ENCODE data around the gene WDR36. TPM values are rescaled to one million over a fixed set of nuclear protein-coding genes. Genes with fewer than 3 reads are reported as not detected.

WDR36 gene
- total and polyA plus RNA-seq, 2 experiments from 2014 or later, result 18.5 to 56.8 TPM

- Histone ChIP-seq H3K27ac (ENCODE audit: low read depth) (peak overlapping the region; percentile 60), H2AFZ (no peak overlapping the region), H3K9me2 (ENCODE audit: insufficient read depth) (no peaks in the 10 kb centered on the region), H3K4me2 (peak overlapping the region; percentile 36), H3K4me3 (peak overlapping the region; percentile 2; the same call in 1 of the 2 replicates), H3F3A (replicated peaks; ENCODE audit: low read depth) (no peaks in the 10 kb centered on the region), H3K4me1 (ENCODE audit: insufficient read depth) (peaks cover 39% of the 10 kb centered on the region), H4K20me1 (replicated peaks; ENCODE audit: insufficient read depth) (no peaks in the 10 kb centered on the region; the same call in 1 of the 2 replicates), H3K36me3 (ENCODE audit: insufficient read depth) (peaks cover 29% of the 10 kb centered on the region; the same call in 1 of the 2 replicates), H3K79me2 (replicated peaks; ENCODE audit: insufficient read depth) (no peaks in the 10 kb centered on the region; the same call in 1 of the 2 replicates), H3K27me3 (ENCODE audit: insufficient read depth) (no peaks in the 10 kb centered on the region)
- Mint-ChIP-seq H3K4me1 (peaks cover 39% of the 10 kb centered on the region), H3K27me3 (ENCODE audit: insufficient read depth, low read depth, poor library complexity) (no peaks in the 10 kb centered on the region), H3K27ac (peak overlapping the region; percentile 89), H3K4me3 (peak overlapping the region; percentile 49), H3K36me3 (ENCODE audit: low read depth) (peaks cover 39% of the 10 kb centered on the region), H3K9me3 (no peaks in the 10 kb centered on the region)
- TF ChIP-seq CREB1 (CRISPR knock-in tag; IDR thresholded peaks at IDR 0.05; ENCODE audit: low read depth) (0 out of 2 replicates have a peak, but pooled peaks have one; percentile 31), NANOG (IDR thresholded peaks at IDR 0.05; ENCODE audit: borderline replicate concordance) (peak; percentile 84), ETS1 (IDR thresholded peaks at IDR 0.05) (no peak)
- ATAC-seq (peak; percentile 97), DNase-seq (ENCODE audit: low spot score) (peak; percentile 51)
These were observed 25.0 kb downstream of the WDR36 start for GRCh38 chr5:111117136-111117535.

GRCh38 chr5:111119221-111119620 is 27.1 kb downstream of the WDR36 start:
- peaks cover 37% of the 10 kb centered on the region; the same call in 1 of the 2 replicates for H3K36me3 ChIP-seq (ENCODE audit: insufficient read depth)
- H4K20me1 ChIP-seq (replicated peaks; ENCODE audit: insufficient read depth), result no peaks in the 10 kb centered on the region; the same call in 1 of the 2 replicates
- H3K4me1 ChIP-seq (ENCODE audit: insufficient read depth), result peaks cover 47% of the 10 kb centered on the region
- no peak overlapping the region for H3K4me2 ChIP-seq
- H3K27me3 ChIP-seq (ENCODE audit: insufficient read depth), result no peaks in the 10 kb centered on the region
- H3K79me2 ChIP-seq (replicated peaks; ENCODE audit: insufficient read depth), result no peaks in the 10 kb centered on the region; the same call in 1 of the 2 replicates
- Mint-ChIP-seq H3K27ac (peak overlapping the region; percentile 93), H3K27me3 (ENCODE audit: insufficient read depth, low read depth, poor library complexity) (no peaks in the 10 kb centered on the region), H3K9me3 (no peaks in the 10 kb centered on the region), H3K4me1 (peaks cover 41% of the 10 kb centered on the region), H3K36me3 (ENCODE audit: low read depth) (peaks cover 36% of the 10 kb centered on the region), H3K4me3 (no peak overlapping the region)
- H3F3A ChIP-seq (replicated peaks; ENCODE audit: low read depth), result no peaks in the 10 kb centered on the region
- no peak overlapping the region for H3K4me3 ChIP-seq
- DNase-seq (ENCODE audit: low spot score) (no peak), ATAC-seq (no peak)
- H2AFZ ChIP-seq, result no peak overlapping the region
- H3K27ac ChIP-seq (ENCODE audit: low read depth), result no peak overlapping the region
- no peaks in the 10 kb centered on the region for H3K9me2 ChIP-seq (ENCODE audit: insufficient read depth)
- TF ChIP-seq CREB1 (CRISPR knock-in tag; IDR thresholded peaks at IDR 0.05; ENCODE audit: low read depth) (no peak), STAT1 (IDR thresholded peaks at IDR 0.05; ENCODE audit: unreplicated experiment) (no peak), NANOG (IDR thresholded peaks at IDR 0.05; ENCODE audit: borderline replicate concordance) (no peak), POLR2AphosphoS5 (IDR thresholded peaks at IDR 0.05; ENCODE audit: low read depth) (no peak), ZNF462 (CRISPR knock-in tag; IDR thresholded peaks at IDR 0.05) (no peak), ETS1 (IDR thresholded peaks at IDR 0.05) (no peak), EZH2 (IDR thresholded peaks at IDR 0.05; ENCODE audit: low read depth, unreplicated experiment) (no peak), ZNF114 (CRISPR knock-in tag; IDR thresholded peaks at IDR 0.05) (no peak), CTCF (conservative IDR thresholded peaks at IDR 0.05; ENCODE audit: low read depth in 2 of 2) (no peak)

All from GM23338 (cell line).